Sigmoid colon (tissue), 7 donors: ENCODE measurements around the gene TBX1. TPM values are rescaled to one million over a fixed set of nuclear protein-coding genes. Genes with fewer than 3 reads are reported as not detected.
A peak's percentile ranks its signal among the peaks of the same experiment; 100 is the strongest.

Experiments used
- DNase-seq: peaks from one replicate; pipeline ENCODE4 v3.0.0-alpha.2; 2019
- H3K27ac ChIP-seq, 4 donors: fragments of 200-600 bp; sonication (generic); one replicate each; pipeline ENCODE4 v1.5.1; 2016 to 2019; ENCODE audit warnings: mild to moderate bottlenecking in 1 of 4
- H3K27me3 ChIP-seq, 3 donors: fragments of 200-600 bp; sonication (generic); one replicate each; pipeline ENCODE4 v1.5.1; 2019; ENCODE audit warnings: mild to moderate bottlenecking in 1 of 3
- H3K36me3 ChIP-seq, 4 donors: fragments of 200-600 bp; sonication (generic); one replicate each; pipeline ENCODE4 v1.5.1; 2016 to 2019
- H3K4me1 ChIP-seq, 4 donors: fragments of 200-600 bp; sonication (generic); one replicate each; pipeline ENCODE4 v1.5.1; 2017 to 2019
- H3K4me3 ChIP-seq, 4 donors: fragments of 200-600 bp; sonication (generic); one replicate each; pipeline ENCODE4 v1.5.1; 2017 to 2019; ENCODE audit warnings: mild to moderate bottlenecking in 2 of 4, moderate library complexity in 1 of 4
- H3K9me3 ChIP-seq, 4 donors: fragments of 200-600 bp in 3 of 4; sonication (generic) in 3 of 4; one replicate each; pipeline versions ENCODE4 v1.5.1 to v1.6.1; 2013 to 2019
- EP300 ChIP-seq, 4 donors: sonication (generic); formaldehyde crosslinking; IDR thresholded peaks; one replicate each; pipeline ENCODE4 v1.6.1; 2017; ENCODE audit warnings: antibody characterized with exemption in 4 of 4
- POLR2A ChIP-seq, 2 donors: fragments of 450-650 bp; IDR thresholded peaks; one replicate each; pipeline ENCODE4 v1.6.1; 2016; ENCODE audit warnings: antibody characterized with exemption in 2 of 2, mild to moderate bottlenecking in 2 of 2, moderate library complexity in 2 of 2
- POLR2AphosphoS5 ChIP-seq, 4 donors: sonication (generic); formaldehyde crosslinking; IDR thresholded peaks; one replicate each; pipeline ENCODE4 v1.6.1; 2017; ENCODE audit warnings: antibody characterized with exemption in 4 of 4
- WGBS, 2 donors: extraction: QIAGEN DNeasy Blood & Tissue Kit; methylation state at CpG; one replicate each; pipeline ENCODE4 v1.1.7; 2013; 5-methylcytosine and 5-hydroxymethylcytosine counted together
- intact Hi-C: fragments of 100-400 bp; cut with DNase I; formaldehyde crosslinking; loops from one replicate; pipeline ENCODE4 v1.15.1; 2023
- polyA plus RNA-seq, 3 donors: library from polyadenylated mRNA; stranded (reverse); fragments of 200-250 nt; gene quantifications; one replicate each; pipeline ENCODE4 v1.2.3, GENCODE V29; 2013
- total RNA-seq, 4 donors: library from RNA; depleted of rRNA; stranded (reverse); fragments of >200 nt; gene quantifications; one replicate each; pipeline ENCODE4 v1.1.0, GENCODE V29; 2016
- TF ChIP-seq, protein P1 (sequence below), 4 experiments: fragments of 450-650 bp in 3 of 4; fragments of 200-600 bp in 1 of 4; IDR thresholded peaks; one replicate each; pipeline ENCODE4 v1.5.1; 2016 to 2019; ENCODE audit warnings: antibody characterized with exemption in 4 of 4, mild to moderate bottlenecking in 3 of 4, moderate library complexity in 2 of 4
- donor health status: healthy with polysubstance abuse.
- donor health status: Bipolar disorder and iron deficiency.
- donor health status: healthy.

TBX1 gene
- total and polyA plus RNA-seq, 7 donors, result 1.7 to 4.3 (median 2.8) TPM; not detected in 1

DNA sequence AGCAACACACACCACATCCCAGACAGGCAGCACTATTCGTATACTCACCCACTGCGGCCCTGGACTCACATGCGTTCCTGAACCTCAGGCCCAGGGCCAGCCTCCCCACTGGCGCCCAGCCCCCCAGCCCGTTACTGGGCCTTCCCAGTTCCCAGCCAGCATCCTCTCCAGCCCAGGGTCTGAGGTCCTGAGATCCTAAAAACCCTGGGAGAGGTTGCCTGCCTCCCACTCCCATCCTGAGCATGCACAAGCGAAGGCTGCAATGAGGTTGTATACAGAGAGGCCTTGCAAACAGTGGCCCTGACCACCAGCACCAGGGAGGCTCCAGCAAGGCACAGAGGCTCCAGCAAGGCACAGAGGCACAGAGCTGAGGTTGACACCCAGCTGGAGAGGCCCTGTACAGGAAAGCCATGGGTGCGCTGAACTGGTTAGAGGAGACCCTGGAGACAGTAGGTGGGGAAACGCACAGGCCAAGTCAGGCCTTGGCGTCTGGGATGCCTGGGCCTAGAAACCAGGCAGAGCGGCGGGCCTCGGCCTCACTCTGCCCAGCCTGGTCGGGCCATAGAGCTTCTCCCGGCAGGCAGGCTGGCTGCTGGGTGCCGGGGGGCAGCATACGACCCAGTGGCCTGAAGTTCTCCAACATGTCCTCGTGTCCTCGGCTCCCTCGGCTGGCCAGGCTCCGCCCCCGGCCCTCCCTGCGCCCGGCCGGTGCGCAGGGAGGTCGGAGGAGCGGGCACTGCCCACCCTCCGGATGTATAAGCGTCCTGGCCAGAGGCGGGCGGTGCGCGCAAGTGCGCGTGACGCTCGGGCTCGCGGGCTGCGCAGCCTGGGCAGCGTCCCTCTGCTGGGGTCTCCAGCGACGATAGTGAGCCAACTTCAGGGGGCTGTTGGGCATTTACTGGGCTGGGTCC, 2.3 kb upstream of the TBX1 start:
- intact Hi-C loops, result no loop called here
- H3K9me3 ChIP-seq, result no peaks in the 10 kb centered on the region
- DNase-seq, result no peak
- no peak overlapping the region for H3K4me3 ChIP-seq
- H3K4me1 ChIP-seq, result peaks cover 0 to 51% (median 42%) of the 10 kb centered on the region in 4 donors
- peaks cover 52 to 94% (median 91%) of the 10 kb centered on the region in 3 donors for H3K27me3 ChIP-seq
- no peak overlapping the region for H3K27ac ChIP-seq
- H3K36me3 ChIP-seq, result no peaks in the 10 kb centered on the region
- 27 to 37% methylated on average over 43 of the region's 43 CpGs for WGBS, 2 donors
- TF ChIP-seq, protein P1, sequence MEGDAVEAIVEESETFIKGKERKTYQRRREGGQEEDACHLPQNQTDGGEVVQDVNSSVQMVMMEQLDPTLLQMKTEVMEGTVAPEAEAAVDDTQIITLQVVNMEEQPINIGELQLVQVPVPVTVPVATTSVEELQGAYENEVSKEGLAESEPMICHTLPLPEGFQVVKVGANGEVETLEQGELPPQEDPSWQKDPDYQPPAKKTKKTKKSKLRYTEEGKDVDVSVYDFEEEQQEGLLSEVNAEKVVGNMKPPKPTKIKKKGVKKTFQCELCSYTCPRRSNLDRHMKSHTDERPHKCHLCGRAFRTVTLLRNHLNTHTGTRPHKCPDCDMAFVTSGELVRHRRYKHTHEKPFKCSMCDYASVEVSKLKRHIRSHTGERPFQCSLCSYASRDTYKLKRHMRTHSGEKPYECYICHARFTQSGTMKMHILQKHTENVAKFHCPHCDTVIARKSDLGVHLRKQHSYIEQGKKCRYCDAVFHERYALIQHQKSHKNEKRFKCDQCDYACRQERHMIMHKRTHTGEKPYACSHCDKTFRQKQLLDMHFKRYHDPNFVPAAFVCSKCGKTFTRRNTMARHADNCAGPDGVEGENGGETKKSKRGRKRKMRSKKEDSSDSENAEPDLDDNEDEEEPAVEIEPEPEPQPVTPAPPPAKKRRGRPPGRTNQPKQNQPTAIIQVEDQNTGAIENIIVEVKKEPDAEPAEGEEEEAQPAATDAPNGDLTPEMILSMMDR (IDR thresholded peaks at IDR 0.05), result no peak
- TF ChIP-seq POLR2AphosphoS5 (IDR thresholded peaks at IDR 0.05) (no peak), EP300 (IDR thresholded peaks at IDR 0.05) (no peak), POLR2A (IDR thresholded peaks at IDR 0.05) (no peak)

DNA sequence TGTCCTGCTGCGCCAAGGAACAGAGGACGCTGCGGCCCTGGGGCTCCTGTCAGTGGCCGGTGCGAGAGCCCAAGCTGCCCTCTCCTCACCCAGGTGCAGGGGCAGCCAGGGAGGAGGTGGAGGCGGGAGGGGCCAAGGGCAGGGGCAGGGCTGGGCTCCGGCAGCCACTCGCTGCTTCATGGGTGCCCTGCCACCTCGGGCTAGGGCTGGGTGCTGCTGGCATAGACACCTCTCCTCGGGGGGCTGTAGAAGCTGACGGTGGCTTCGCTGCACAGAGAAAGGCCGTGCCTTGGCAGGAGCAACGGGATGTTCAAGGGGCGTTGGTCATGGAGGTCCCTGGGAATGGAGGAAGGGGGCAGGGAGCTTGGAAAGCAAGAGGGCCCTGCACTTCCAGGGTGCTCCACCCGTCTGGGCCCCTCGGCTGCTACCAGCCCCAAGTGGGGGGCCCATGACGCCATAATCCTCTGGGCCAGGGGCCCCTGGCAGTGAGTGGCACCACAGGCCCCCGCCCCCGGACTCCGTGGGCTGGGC, 1.6 kb upstream of the TBX1 start:
- H3K36me3 ChIP-seq, result no peaks in the 10 kb centered on the region
- TF ChIP-seq POLR2A (IDR thresholded peaks at IDR 0.05) (no peak), POLR2AphosphoS5 (IDR thresholded peaks at IDR 0.05) (no peak), EP300 (IDR thresholded peaks at IDR 0.05) (no peak)
- TF ChIP-seq, protein P1 (IDR thresholded peaks at IDR 0.05), result no peak
- no peak overlapping the region for H3K4me3 ChIP-seq
- no peaks in the 10 kb centered on the region for H3K9me3 ChIP-seq
- H3K4me1 ChIP-seq, result peaks cover 0 to 51% (median 42%) of the 10 kb centered on the region in 4 donors
- no peak for DNase-seq
- H3K27ac ChIP-seq, result no peak overlapping the region
- 4 to 9% methylated on average over 21 of the region's 21 CpGs for WGBS, 2 donors
- H3K27me3 ChIP-seq, result peaks cover 52 to 94% (median 91%) of the 10 kb centered on the region in 3 donors
- intact Hi-C loops, result no loop called here

DNA sequence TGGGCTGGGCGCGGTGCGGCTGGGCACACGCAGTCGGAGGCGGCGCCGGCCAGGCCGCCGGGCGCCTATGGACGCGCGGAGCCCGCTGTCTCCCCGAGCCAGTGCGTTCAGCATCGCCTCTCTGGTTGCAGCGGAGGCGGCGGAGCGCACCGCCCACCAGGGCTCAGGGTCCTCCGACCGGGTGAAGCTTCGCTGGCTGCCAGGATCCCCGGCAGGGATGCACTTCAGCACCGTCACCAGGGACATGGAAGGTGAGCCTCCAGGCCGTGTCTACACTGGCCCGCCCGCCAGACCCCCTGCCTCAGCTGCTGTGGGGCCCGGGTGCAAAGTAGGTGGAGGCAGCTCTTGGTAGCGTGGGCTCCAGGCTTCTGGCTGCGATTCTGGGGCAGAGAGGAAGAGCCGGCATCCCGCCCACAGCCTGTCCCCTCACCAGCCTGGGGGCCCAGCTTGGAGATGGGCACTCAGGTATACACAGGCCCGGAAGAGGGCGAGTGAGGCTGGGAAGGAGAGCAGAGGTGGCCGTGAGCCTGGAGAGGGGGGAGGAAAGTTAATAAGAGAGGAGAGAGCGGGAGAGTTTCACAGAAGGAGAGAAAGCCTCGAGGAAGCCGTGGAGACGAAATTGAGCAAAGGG, 1.0 kb upstream of the TBX1 start:
- Histone ChIP-seq H3K9me3 (no peaks in the 10 kb centered on the region), H3K4me3 (no peak overlapping the region), H3K4me1 (peaks cover 0 to 51% (median 42%) of the 10 kb centered on the region in 4 donors), H3K36me3 (no peaks in the 10 kb centered on the region), H3K27ac (no peak overlapping the region), H3K27me3 (peaks cover 52 to 94% (median 91%) of the 10 kb centered on the region in 3 donors)
- TF ChIP-seq, protein P1 (IDR thresholded peaks at IDR 0.05), result no peak
- TF ChIP-seq POLR2A (IDR thresholded peaks at IDR 0.05), result no peak
- intact Hi-C loops, result no loop called here
- WGBS, 2 donors, result 4 to 5% methylated on average over 43 of the region's 43 CpGs
- DNase-seq, result no peak

DNA sequence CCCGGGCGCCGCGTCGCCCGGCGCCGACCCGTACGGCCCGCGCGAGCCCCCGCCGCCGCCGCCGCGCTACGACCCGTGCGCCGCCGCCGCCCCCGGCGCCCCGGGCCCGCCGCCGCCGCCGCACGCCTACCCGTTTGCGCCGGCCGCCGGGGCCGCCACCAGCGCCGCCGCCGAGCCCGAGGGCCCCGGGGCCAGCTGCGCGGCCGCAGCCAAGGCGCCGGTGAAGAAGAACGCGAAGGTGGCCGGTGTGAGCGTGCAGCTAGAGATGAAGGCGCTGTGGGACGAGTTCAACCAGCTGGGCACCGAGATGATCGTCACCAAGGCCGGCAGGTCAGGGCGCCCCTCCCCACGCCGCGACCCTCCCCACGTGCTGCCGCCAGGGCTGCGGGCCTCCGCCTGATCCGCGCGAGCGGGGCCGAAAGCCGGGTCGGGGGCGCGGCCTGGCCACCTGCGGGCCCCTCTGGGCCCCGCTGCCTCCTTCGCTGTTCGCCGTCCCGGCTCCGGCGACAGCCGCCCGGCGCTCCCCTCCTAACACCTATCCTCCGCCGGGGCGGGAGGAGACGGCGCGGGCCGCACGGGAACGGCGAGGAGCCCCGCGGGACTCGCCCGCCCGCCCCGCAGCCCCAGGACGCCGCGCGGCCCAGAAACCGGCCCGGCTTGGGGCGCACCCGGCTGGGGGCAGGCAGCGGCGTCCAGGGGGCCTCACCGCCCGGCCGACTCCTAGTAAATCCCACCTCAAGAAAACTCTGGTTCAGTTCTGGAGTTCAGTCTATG, 560 bp downstream of the TBX1 start:
- TF ChIP-seq POLR2A (IDR thresholded peaks at IDR 0.05), result no peak
- TF ChIP-seq EP300 (IDR thresholded peaks at IDR 0.05), result no peak
- TF ChIP-seq, protein P1 (IDR thresholded peaks at IDR 0.05), result no peak
- no peak for TF ChIP-seq POLR2AphosphoS5 (IDR thresholded peaks at IDR 0.05)
- H3K27me3 ChIP-seq, result peaks cover 44 to 93% (median 90%) of the 10 kb centered on the region in 3 donors
- no peaks in the 10 kb centered on the region for H3K9me3 ChIP-seq
- H3K4me3 ChIP-seq, result peak overlapping the region in 1 of 4 donors; percentile 28
- H3K27ac ChIP-seq, result no peak overlapping the region
- peaks cover 0 to 36% (median 30%) of the 10 kb centered on the region in 4 donors for H3K4me1 ChIP-seq
- WGBS, 2 donors, result 3 to 5% methylated on average over 117 of the region's 117 CpGs
- H3K36me3 ChIP-seq, result no peaks in the 10 kb centered on the region
- DNase-seq, result no peak
- intact Hi-C loops, result no loop called here
